Spleen (tissue), 7 donors: ENCODE results near the gene NR3C2.

Experiments used
- CTCF ChIP-seq, 11 experiments: fragments of 200-600 bp in 7 of 11; fragments of 450-650 bp in 4 of 11; sonication (generic) in 4 of 11; IDR thresholded peaks in 8 of 11; conservative IDR thresholded peaks in 3 of 11; 1 replicate in 7 of 11; 2 replicates in 4 of 11; pipeline versions ENCODE4 v1.4.0 to v1.8.0; 2016 to 2021; ENCODE audit warnings: antibody characterized with exemption in 11 of 11, inconsistent platforms in 4 of 11, mild to moderate bottlenecking in 1 of 11
- POLR2A ChIP-seq, 3 donors: fragments of 450-650 bp; IDR thresholded peaks; one replicate each; pipeline ENCODE4 v1.5.1; 2017; ENCODE audit warnings: antibody characterized with exemption in 3 of 3, mild to moderate bottlenecking in 1 of 3
- POLR2AphosphoS5 ChIP-seq, 3 donors: sonication (generic); formaldehyde crosslinking; IDR thresholded peaks; one replicate each; pipeline ENCODE4 v1.5.1; 2017; ENCODE audit warnings: antibody characterized with exemption in 3 of 3
- donor health status: DM: no; HTN: no; CAD: no; lungs with moderate emphysema.
- donor health status: DM: no; HTN: no; CAD: no.
- donor health status: DM: no; HTN: no; CAD: no.

GRCh38 chr4:148065075-148065474, 377.1 kb downstream of the NR3C2 start:
- no peak for TF ChIP-seq CTCF (IDR thresholded peaks at IDR 0.05 in 8 of 11, conservative IDR thresholded peaks at IDR 0.05 in 3 of 11)
- TF ChIP-seq POLR2AphosphoS5 (IDR thresholded peaks at IDR 0.05): no peak
- TF ChIP-seq POLR2A (IDR thresholded peaks at IDR 0.05): no peak
